ENCODE results near the gene LAGE3. TPM values are rescaled to one million over a fixed set of nuclear protein-coding genes. Genes with fewer than 3 reads are reported as not detected.
A peak's percentile ranks its signal among the peaks of the same experiment; 100 is the strongest.

Gene LAGE3
- total RNA-seq, 4 donors from 2014 or later, result 26.0 to 72.5 (median 29.3) TPM

- in situ Hi-C loops (cut with MboI; ENCODE audit: low sequenced_read_pairs in 4 of 4) (no loop called here), intact Hi-C loops (cut with DNase I; ENCODE audit: low total_unique reads) (loop anchor here (5.0 to 10.0 kb wide), 2 partner anchors 122 to 595 kb away; partner anchors contain the start of genes ARHGAP4 and RPL10)
- no peaks in the 10 kb centered on the region for H3K36me3 ChIP-seq
- peaks cover 0 to 12% of the 10 kb centered on the region in 2 donors for H3K4me1 ChIP-seq
- no peak overlapping the region for H3K27ac ChIP-seq
- H3K9me3 ChIP-seq, result no peaks in the 10 kb centered on the region
- DNase-seq (no peak), ATAC-seq (no peak)
- H3K27me3 ChIP-seq, result no peaks in the 10 kb centered on the region
- TF ChIP-seq CTCF (IDR thresholded peaks at IDR 0.05 in 4 of 5, conservative IDR thresholded peaks at IDR 0.05 in 1 of 5), result no peak
- no peak for TF ChIP-seq POLR2A (IDR thresholded peaks at IDR 0.05)
- H3K4me3 ChIP-seq, result no peak overlapping the region
These were observed 40.3 kb upstream of the LAGE3 start for GRCh38 chrX:154519389-154519788.

GRCh38 chrX:154517101-154517781 is 38.2 kb upstream of the LAGE3 start:
- in situ Hi-C loops (cut with MboI; ENCODE audit: low sequenced_read_pairs in 4 of 4) (no loop called here), intact Hi-C loops (cut with DNase I; ENCODE audit: low total_unique reads) (loop anchor here (2.0 to 10.0 kb wide), 3 partner anchors 38 to 592 kb away; partner anchors contain the start of genes ARHGAP4, LAGE3 and RPL10)
- peak overlapping the region; percentile 46 to 74 (median 56) for H3K4me3 ChIP-seq

GRCh38 chrX:154516656-154517100 is 37.6 kb upstream of the LAGE3 start:
- TF ChIP-seq POLR2A (IDR thresholded peaks at IDR 0.05) (no peak), CTCF (IDR thresholded peaks at IDR 0.05 in 4 of 5, conservative IDR thresholded peaks at IDR 0.05 in 1 of 5) (peak in 1 of 5 experiments; percentile 10)
- intact Hi-C loops (cut with DNase I; ENCODE audit: low total_unique reads), result loop anchor here (1.0 to 10.0 kb wide), 4 partner anchors 26 to 592 kb away; partner anchors contain the start of genes ARHGAP4, LAGE3, RPL10 and SLC10A3
- Histone ChIP-seq H3K9me3 (no peaks in the 10 kb centered on the region), H3K36me3 (no peaks in the 10 kb centered on the region), H3K4me1 (peaks cover 0 to 12% of the 10 kb centered on the region in 2 donors), H3K27ac (peak overlapping the region; percentile 88 to 96 (median 92)), H3K4me3 (peak overlapping the region; percentile 46 to 74 (median 56)), H3K27me3 (no peaks in the 10 kb centered on the region)
- in situ Hi-C loops (cut with MboI; ENCODE audit: low sequenced_read_pairs in 4 of 4), result no loop called here
- ATAC-seq (peak; percentile 34 to 37), DNase-seq (peak in 1 of 2 donors; percentile 46)

More at GRCh38 chrX:154517101-154517781, 38.2 kb upstream of the LAGE3 start:
- DNase-seq (peak in 1 of 2 donors; percentile 22), ATAC-seq (no peak)
- Histone ChIP-seq H3K36me3 (no peaks in the 10 kb centered on the region), H3K9me3 (no peaks in the 10 kb centered on the region), H3K27me3 (no peaks in the 10 kb centered on the region), H3K4me1 (peaks cover 0 to 12% of the 10 kb centered on the region in 2 donors), H3K27ac (peak overlapping the region; percentile 88 to 96 (median 92))
- TF ChIP-seq CTCF (IDR thresholded peaks at IDR 0.05 in 4 of 5, conservative IDR thresholded peaks at IDR 0.05 in 1 of 5) (no peak), POLR2A (IDR thresholded peaks at IDR 0.05) (no peak)

GRCh38 chrX:154515966-154516655 is 37.0 kb upstream of the LAGE3 start, which contains the start of gene FAM3A:
Gene FAM3A, minus strand, starts transcription at chrX:154516232. Its CDS starts 460 bp downstream, at chrX:154515772.
- Histone ChIP-seq H3K4me3 (peak within 1 kb of the TSS; percentile 68 to 89 (median 72)), H3K4me1 (peaks cover 0 to 12% of the 10 kb centered on the region in 2 donors), H3K36me3 (no peaks in the 10 kb centered on the region), H3K9me3 (no peaks in the 10 kb centered on the region), H3K27ac (peak within 1 kb of the TSS; percentile 88 to 96 (median 95)), H3K27me3 (no peaks in the 10 kb centered on the region)
- DNase-seq (peak; percentile 93), ATAC-seq (peak; percentile 86 to 92)
- intact Hi-C loops (cut with DNase I; ENCODE audit: low total_unique reads) (loop anchor here (1.0 to 10.0 kb wide), 4 partner anchors 26 to 591 kb away; partner anchors contain the start of genes ARHGAP4, LAGE3, RPL10 and SLC10A3), in situ Hi-C loops (cut with MboI; ENCODE audit: low sequenced_read_pairs in 4 of 4) (no loop called here)
- TF ChIP-seq POLR2A (IDR thresholded peaks at IDR 0.05) (peak; percentile 88 to 89), CTCF (IDR thresholded peaks at IDR 0.05 in 4 of 5, conservative IDR thresholded peaks at IDR 0.05 in 1 of 5) (no peak)
